Liver (tissue), 3 donors: ENCODE measurements around the gene CDC27.

Source experiments
- JUND ChIP-seq, 2 donors: IDR thresholded peaks; 2 replicates each; pipeline ENCODE4 v1.6.1; 2016; ENCODE audit warnings: antibody characterized with exemption in 2 of 2
- TF ChIP-seq, protein P1 (sequence below): fragments of 150-350 bp; IDR thresholded peaks from 2 replicates; pipeline ENCODE4 v1.5.1; 2017; ENCODE audit warnings: improper control_type of control experiment, low read depth, low read length; ENCODE audit not compliant: missing input control
- TF ChIP-seq, protein P2 (sequence below): IDR thresholded peaks from 2 replicates; pipeline ENCODE4 v1.6.1; 2016; ENCODE audit warnings: antibody characterized with exemption, mild to moderate bottlenecking
- donor health status: healthy.
- donor health status: healthy.

- TF ChIP-seq JUND (IDR thresholded peaks at IDR 0.05): no peak
- TF ChIP-seq, protein P1, sequence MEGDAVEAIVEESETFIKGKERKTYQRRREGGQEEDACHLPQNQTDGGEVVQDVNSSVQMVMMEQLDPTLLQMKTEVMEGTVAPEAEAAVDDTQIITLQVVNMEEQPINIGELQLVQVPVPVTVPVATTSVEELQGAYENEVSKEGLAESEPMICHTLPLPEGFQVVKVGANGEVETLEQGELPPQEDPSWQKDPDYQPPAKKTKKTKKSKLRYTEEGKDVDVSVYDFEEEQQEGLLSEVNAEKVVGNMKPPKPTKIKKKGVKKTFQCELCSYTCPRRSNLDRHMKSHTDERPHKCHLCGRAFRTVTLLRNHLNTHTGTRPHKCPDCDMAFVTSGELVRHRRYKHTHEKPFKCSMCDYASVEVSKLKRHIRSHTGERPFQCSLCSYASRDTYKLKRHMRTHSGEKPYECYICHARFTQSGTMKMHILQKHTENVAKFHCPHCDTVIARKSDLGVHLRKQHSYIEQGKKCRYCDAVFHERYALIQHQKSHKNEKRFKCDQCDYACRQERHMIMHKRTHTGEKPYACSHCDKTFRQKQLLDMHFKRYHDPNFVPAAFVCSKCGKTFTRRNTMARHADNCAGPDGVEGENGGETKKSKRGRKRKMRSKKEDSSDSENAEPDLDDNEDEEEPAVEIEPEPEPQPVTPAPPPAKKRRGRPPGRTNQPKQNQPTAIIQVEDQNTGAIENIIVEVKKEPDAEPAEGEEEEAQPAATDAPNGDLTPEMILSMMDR: no peak
- TF ChIP-seq, protein P2, sequence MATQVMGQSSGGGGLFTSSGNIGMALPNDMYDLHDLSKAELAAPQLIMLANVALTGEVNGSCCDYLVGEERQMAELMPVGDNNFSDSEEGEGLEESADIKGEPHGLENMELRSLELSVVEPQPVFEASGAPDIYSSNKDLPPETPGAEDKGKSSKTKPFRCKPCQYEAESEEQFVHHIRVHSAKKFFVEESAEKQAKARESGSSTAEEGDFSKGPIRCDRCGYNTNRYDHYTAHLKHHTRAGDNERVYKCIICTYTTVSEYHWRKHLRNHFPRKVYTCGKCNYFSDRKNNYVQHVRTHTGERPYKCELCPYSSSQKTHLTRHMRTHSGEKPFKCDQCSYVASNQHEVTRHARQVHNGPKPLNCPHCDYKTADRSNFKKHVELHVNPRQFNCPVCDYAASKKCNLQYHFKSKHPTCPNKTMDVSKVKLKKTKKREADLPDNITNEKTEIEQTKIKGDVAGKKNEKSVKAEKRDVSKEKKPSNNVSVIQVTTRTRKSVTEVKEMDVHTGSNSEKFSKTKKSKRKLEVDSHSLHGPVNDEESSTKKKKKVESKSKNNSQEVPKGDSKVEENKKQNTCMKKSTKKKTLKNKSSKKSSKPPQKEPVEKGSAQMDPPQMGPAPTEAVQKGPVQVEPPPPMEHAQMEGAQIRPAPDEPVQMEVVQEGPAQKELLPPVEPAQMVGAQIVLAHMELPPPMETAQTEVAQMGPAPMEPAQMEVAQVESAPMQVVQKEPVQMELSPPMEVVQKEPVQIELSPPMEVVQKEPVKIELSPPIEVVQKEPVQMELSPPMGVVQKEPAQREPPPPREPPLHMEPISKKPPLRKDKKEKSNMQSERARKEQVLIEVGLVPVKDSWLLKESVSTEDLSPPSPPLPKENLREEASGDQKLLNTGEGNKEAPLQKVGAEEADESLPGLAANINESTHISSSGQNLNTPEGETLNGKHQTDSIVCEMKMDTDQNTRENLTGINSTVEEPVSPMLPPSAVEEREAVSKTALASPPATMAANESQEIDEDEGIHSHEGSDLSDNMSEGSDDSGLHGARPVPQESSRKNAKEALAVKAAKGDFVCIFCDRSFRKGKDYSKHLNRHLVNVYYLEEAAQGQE: no peak
Observed at GRCh38 chr17:47208744-47209488, 19.8 kb upstream of the CDC27 start, which contains the start of gene MYL4.
